Mononuclear cell (primary cell): ENCODE measurements around the gene GSAP. TPM values are rescaled to one million over a fixed set of nuclear protein-coding genes. Genes with fewer than 3 reads are reported as not detected.

Experiments
- total RNA-seq: library from RNA; depleted of rRNA; stranded (reverse); fragments of >200 nt; gene quantifications from one replicate; pipeline ENCODE4 v1.2.3, GENCODE V29; 2012

Gene GSAP
- total RNA-seq, 1 donor = 48.0 TPM

Other genes with a start within 250 kb of the GSAP start
- gene FGL2, start 216.5 kb downstream of the GSAP start, total RNA-seq = 37.4 TPM
- gene PTPN12, start 120.9 kb upstream of the GSAP start, total RNA-seq = 87.5 TPM